Kidney epithelial cell (primary cell): ENCODE measurements around the gene CKAP4. TPM values are rescaled to one million over a fixed set of nuclear protein-coding genes. Genes with fewer than 3 reads are reported as not detected.

ENCODE experiments used
- DNase-seq: peaks from one replicate; pipeline ENCODE4 v3.0.0-alpha.2; 2010; ENCODE audit warnings: low read depth
- H3K27me3 ChIP-seq: 2 replicates; pipeline ENCODE4 v1.6.0; 2011; ENCODE audit warnings: low read length; ENCODE audit not compliant: control insufficient read depth, insufficient read depth
- H3K36me3 ChIP-seq: 2 replicates; pipeline ENCODE4 v1.5.1; 2011; ENCODE audit warnings: low read length; ENCODE audit not compliant: control insufficient read depth, insufficient read depth
- H3K4me3 ChIP-seq: 2 replicates; pipeline ENCODE4 v1.5.1; 2011; ENCODE audit warnings: low read depth, mild to moderate bottlenecking, control low read depth, low read length
- total RNA-seq: library from RNA; depleted of rRNA; stranded (reverse); fragments of >200 nt; gene quantifications from 2 replicates; pipeline ENCODE4 v1.2.3, GENCODE V29; 2015
- TF ChIP-seq, protein P1 (sequence below): IDR thresholded peaks from 2 replicates; pipeline ENCODE4 v1.5.1; 2011; ENCODE audit warnings: mild to moderate bottlenecking, moderate library complexity, low read length, control low read depth, inconsistent platforms; ENCODE audit not compliant: insufficient read depth, poor library complexity, severe bottlenecking

Gene CKAP4
- total RNA-seq, 1 donor from 2014 or later, result 112 TPM

DNA sequence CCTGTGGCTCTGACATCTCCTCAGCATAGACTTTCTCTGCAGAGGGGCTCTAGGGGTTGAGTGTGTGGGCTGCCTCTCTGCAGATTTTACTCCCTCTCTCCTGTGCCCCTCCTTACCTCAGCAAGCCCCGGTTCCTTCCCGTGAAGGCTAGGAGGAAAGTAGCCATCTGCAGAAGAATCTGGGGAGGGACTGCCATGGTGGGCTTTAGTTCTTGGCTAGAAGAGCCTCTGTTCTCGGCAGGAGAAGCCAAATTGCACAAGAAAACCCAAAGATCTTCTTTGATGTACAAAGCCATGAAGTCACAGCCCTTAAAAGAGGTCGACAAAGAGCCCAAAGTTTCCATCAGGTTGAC is 23.5 kb downstream of the CKAP4 start:
- TF ChIP-seq, protein P1, sequence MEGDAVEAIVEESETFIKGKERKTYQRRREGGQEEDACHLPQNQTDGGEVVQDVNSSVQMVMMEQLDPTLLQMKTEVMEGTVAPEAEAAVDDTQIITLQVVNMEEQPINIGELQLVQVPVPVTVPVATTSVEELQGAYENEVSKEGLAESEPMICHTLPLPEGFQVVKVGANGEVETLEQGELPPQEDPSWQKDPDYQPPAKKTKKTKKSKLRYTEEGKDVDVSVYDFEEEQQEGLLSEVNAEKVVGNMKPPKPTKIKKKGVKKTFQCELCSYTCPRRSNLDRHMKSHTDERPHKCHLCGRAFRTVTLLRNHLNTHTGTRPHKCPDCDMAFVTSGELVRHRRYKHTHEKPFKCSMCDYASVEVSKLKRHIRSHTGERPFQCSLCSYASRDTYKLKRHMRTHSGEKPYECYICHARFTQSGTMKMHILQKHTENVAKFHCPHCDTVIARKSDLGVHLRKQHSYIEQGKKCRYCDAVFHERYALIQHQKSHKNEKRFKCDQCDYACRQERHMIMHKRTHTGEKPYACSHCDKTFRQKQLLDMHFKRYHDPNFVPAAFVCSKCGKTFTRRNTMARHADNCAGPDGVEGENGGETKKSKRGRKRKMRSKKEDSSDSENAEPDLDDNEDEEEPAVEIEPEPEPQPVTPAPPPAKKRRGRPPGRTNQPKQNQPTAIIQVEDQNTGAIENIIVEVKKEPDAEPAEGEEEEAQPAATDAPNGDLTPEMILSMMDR, result no peak
- DNase-seq, result no peak
- Histone ChIP-seq H3K27me3 (no peaks in the 10 kb centered on the region), H3K4me3 (no peak overlapping the region), H3K36me3 (no peaks in the 10 kb centered on the region)

DNA sequence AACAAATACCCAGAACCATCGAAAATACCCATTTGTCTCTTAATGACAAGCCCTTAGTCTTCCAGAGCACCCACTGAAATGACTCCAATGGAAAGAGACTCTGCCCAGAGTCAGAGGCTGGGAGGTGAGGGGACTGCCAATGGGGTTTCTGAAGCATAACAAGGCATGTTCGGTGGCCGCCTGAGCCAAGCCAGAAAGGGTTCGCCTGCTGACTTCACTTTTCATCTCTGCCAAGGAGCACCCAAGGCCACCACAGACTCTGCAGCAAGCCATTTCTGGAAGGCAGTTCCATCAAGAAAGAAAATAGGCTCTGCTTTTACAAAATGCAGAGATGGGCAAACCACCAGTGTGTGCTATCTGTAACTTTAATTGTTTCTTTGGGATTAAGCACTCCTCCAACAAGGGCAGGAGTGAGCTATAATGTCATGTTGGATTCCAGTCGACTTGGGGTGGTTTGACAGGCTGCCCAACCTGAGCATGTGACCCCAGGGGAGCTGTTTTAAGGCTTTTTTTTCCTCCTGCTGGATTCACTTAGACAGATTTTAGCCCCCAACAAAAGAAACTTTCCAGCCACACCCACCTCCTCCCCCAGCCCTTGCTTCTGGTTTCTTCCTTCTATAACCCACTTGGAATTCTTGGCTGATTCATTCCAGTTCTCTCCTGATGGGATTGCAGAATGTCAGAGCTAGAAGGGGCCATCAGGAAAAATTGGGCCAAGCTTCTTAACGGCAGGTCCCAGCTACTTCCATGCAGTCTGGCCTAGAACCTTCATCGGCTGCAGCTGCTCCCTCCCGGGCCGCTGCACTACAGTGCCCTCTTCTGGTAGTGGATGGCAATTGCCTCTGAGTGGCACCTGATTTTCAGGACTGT is 24.1 kb downstream of the CKAP4 start:
- TF ChIP-seq, protein P1, result peak; percentile 97
- DNase-seq, result no peak
- no peaks in the 10 kb centered on the region for H3K27me3 ChIP-seq
- H3K36me3 ChIP-seq, result no peaks in the 10 kb centered on the region
- H3K4me3 ChIP-seq, result no peak overlapping the region

DNA sequence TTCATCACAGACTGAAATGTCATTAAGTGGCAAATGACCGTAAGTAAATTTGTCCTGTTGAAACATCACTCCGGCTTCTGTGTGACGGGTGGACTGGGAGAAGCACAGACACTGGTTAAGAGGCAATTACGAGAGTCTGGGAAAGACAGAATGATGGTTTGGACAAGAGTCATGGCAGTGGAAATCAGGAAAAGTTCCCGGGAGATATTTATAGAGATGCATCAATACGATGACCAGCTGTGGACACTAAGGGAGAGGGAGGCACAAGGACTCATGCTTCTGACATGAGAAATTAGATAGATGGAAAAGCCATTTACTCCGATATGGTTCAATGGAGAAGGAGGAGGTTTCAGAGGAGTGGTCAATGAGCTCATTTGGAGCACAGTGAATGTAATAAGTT is 27.3 kb downstream of the CKAP4 start:
- Histone ChIP-seq H3K27me3 (no peaks in the 10 kb centered on the region), H3K4me3 (no peak overlapping the region), H3K36me3 (no peaks in the 10 kb centered on the region)
- DNase-seq, result peak; percentile 16
- TF ChIP-seq, protein P1, result no peak

DNA sequence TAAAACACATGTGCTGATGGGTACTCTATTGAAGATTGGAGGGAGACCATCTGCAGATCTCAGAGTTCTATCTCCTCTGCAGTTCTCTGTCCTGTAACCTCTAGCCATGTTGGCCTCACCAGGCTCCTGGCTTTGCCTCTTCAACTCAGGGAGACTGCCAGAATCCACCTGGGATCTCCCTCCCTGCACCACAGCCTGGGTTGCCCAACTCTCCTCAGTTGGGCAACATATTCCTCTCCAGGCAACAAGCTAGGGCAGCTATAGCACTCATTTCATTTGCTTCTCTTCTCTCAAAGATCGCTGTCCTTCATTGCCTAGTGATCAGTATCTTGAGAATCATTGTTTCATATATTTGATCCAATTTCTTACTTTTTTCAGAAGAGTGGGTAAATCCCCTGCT is 28.8 kb downstream of the CKAP4 start:
- Histone ChIP-seq H3K36me3 (no peaks in the 10 kb centered on the region), H3K4me3 (no peak overlapping the region), H3K27me3 (no peaks in the 10 kb centered on the region)
- TF ChIP-seq, protein P1, result no peak
- no peak for DNase-seq

DNA sequence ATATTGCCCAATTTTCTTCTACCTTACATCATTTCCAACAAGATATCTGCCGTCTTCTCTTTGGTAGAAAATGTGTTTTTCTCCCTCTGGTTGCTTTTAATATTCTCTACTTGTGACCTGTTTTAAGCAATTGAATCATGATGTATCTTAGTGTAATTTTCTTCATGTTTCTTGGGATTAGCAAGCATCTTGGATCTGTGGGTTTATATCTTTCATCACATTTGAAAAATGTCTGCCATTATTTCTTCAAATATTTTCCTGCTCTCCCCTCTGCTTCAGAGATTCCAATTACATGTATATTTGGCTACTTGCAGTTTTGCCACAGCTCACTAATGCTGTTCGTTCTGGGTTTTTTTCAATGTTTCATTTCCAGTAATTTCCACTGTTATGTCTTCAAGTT is 30.1 kb downstream of the CKAP4 start:
- no peak for DNase-seq
- TF ChIP-seq, protein P1, result no peak
- no peaks in the 10 kb centered on the region for H3K27me3 ChIP-seq
- no peak overlapping the region for H3K4me3 ChIP-seq
- no peaks in the 10 kb centered on the region for H3K36me3 ChIP-seq

DNA sequence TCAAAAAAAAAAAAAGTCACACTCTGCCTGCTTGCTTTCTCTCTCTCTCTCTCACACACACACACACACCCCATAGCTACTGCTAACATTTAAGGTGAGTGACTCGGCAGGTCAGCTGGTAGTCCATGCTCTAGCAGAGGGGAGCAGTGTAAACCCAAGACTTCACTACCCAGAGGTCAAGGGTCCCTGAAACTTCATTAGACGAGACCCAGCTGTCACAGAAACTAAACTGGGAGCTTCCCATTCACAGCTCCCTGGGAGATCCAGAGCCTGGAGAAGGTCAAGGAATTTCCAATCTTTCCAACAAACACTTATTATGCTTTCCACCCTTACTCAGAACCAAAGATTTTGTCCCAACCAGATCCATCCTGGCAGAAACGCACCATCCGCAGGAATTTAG is 33.2 kb downstream of the CKAP4 start:
- TF ChIP-seq, protein P1, result no peak

More for the DNA sequence above, 33.2 kb downstream of the CKAP4 start:
- no peaks in the 10 kb centered on the region for H3K36me3 ChIP-seq
- no peak for DNase-seq
- no peaks in the 10 kb centered on the region for H3K27me3 ChIP-seq
- no peak overlapping the region for H3K4me3 ChIP-seq
